Lung (tissue), 12 donors: ENCODE data around the gene MTUS2. TPM values are rescaled to one million over a fixed set of nuclear protein-coding genes. Genes with fewer than 3 reads are reported as not detected.

Experiments
- ATAC-seq: fragments of 200-7000 bp; cut with Tn5 transposase; one replicate; pipeline ENCODE4 v1.9.1; 2020; ENCODE audit warnings: moderate number of reproducible peaks; ENCODE audit not compliant: insufficient read depth, low FRiP score
- DNase-seq, 3 donors: peaks; one replicate each; pipeline ENCODE4 v3.0.0-alpha.2; 2013 to 2017
- H3K27ac ChIP-seq, 2 donors: one replicate each; pipeline ENCODE4 v1.5.1; 2013; ENCODE audit warnings: mild to moderate bottlenecking in 2 of 2, moderate library complexity in 2 of 2, control low read depth in 1 of 2, inconsistent platforms in 1 of 2, low read depth in 1 of 2, low read length in 1 of 2
- H3K27me3 ChIP-seq, 3 donors: one replicate each; pipeline ENCODE4 v1.5.1; 2013; ENCODE audit warnings: low read length in 2 of 3; ENCODE audit not compliant: control insufficient read depth in 3 of 3, insufficient read depth in 3 of 3
- H3K36me3 ChIP-seq, 4 donors: one replicate each; pipeline ENCODE4 v1.5.1; 2013; ENCODE audit warnings: low read length in 4 of 4, mild to moderate bottlenecking in 1 of 4, moderate library complexity in 1 of 4; ENCODE audit not compliant: control insufficient read depth in 4 of 4, insufficient read depth in 4 of 4
- H3K4me1 ChIP-seq, 5 donors: one replicate each; pipeline ENCODE4 v1.5.1; 2013; ENCODE audit warnings: low read length in 5 of 5, mild to moderate bottlenecking in 2 of 5, moderate library complexity in 1 of 5; ENCODE audit not compliant: control insufficient read depth in 5 of 5, insufficient read depth in 5 of 5
- H3K4me3 ChIP-seq: one replicate; pipeline ENCODE4 v1.5.1; 2013; ENCODE audit warnings: mild to moderate bottlenecking, control low read depth, moderate library complexity
- H3K9ac ChIP-seq, 2 donors: one replicate each; pipeline ENCODE4 v1.5.1; 2013; ENCODE audit warnings: low read length in 2 of 2, control low read depth in 1 of 2; ENCODE audit not compliant: insufficient read depth in 1 of 2
- H3K9me3 ChIP-seq, 4 donors: one replicate each; pipeline ENCODE4 v1.5.1; 2013; ENCODE audit warnings: low read length in 3 of 4, mild to moderate bottlenecking in 1 of 4, moderate library complexity in 1 of 4; ENCODE audit not compliant: control insufficient read depth in 4 of 4, insufficient read depth in 3 of 4
- CTCF ChIP-seq: IDR thresholded peaks from 2 replicates; pipeline ENCODE4 v1.5.1; 2012; ENCODE audit warnings: mild to moderate bottlenecking; ENCODE audit errors: control extremely low read depth, extremely low read depth
- WGBS, 2 donors: extraction: QIAGEN DNeasy Blood & Tissue Kit; methylation state at CpG; one replicate each; pipeline ENCODE4 v1.1.7; 2013; 5-methylcytosine and 5-hydroxymethylcytosine counted together
- polyA plus RNA-seq, 2 donors: library from polyadenylated mRNA; stranded (reverse); fragments of 200-250 nt; gene quantifications; one replicate each; pipeline ENCODE4 v1.2.1, GENCODE V29; 2013
- total RNA-seq, 2 donors: library from RNA; depleted of rRNA in 1 of 2; stranded (reverse); fragments of >200 nt in 1 of 2; gene quantifications; one replicate each; pipeline ENCODE4 v1.2.1, GENCODE V29; 2014 to 2021
- donor health status: control.
- donor health status: control.
- donor health status: Bipolar disorder and iron deficiency.
- donor health status: healthy.
- donor health status: DM: yes; HTN: yes; CAD: no.

Gene MTUS2
- total and polyA plus RNA-seq, 4 donors, result 0.03 to 0.54 (median 0.08) TPM

GRCh38 chr13:29535663-29536655 is 715.8 kb downstream of the MTUS2 start:
- 93 to 96% methylated on average over 24 of the region's 24 CpGs for WGBS, 2 donors
- Histone ChIP-seq H3K27me3 (no peaks in the 10 kb centered on the region), H3K9me3 (no peaks in the 10 kb centered on the region), H3K27ac (no peak overlapping the region), H3K4me3 (no peak overlapping the region), H3K36me3 (peaks cover 0 to 16% (median 6%) of the 10 kb centered on the region in 4 donors), H3K4me1 (peaks cover 0 to 10% (median 0%) of the 10 kb centered on the region in 5 donors), H3K9ac (no peak overlapping the region)
- ATAC-seq (no peak), DNase-seq (no peak)
- no peak for TF ChIP-seq CTCF

DNA sequence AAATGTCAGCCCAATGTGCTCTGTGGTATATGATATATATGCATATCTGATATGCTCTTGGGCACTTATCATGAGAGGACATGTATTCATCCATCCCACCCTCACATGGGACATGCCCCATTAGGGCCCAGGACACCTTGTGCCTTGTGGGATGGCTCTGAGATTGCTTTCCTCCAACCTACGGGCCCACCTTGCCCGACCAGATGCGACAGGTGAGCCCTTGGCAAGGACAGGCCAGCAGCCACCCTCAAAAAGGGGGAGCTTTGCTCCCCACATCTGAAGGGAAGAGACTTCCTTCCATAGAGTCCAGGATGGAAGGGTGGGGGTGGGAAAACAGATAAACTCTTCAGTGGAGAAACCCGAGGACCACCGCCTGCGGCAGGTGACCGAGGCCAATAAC is 716.7 kb downstream of the MTUS2 start:
- TF ChIP-seq CTCF, result no peak
- ATAC-seq (no peak), DNase-seq (no peak)
- Histone ChIP-seq H3K9ac (no peak overlapping the region), H3K9me3 (no peaks in the 10 kb centered on the region), H3K4me3 (no peak overlapping the region), H3K4me1 (peaks cover 0 to 10% (median 0%) of the 10 kb centered on the region in 5 donors), H3K36me3 (peaks cover 0 to 12% (median 5%) of the 10 kb centered on the region in 4 donors), H3K27me3 (no peaks in the 10 kb centered on the region), H3K27ac (no peak overlapping the region)
- WGBS, 2 donors, result 97 to 98% methylated on average over 7 of the region's 7 CpGs

- no peaks in the 10 kb centered on the region for H3K27me3 ChIP-seq
- H3K9me3 ChIP-seq, result no peaks in the 10 kb centered on the region
- H3K4me1 ChIP-seq, result peaks cover 0 to 10% (median 0%) of the 10 kb centered on the region in 5 donors
- peak in 1 of 3 donors; percentile 7 for DNase-seq
- H3K36me3 ChIP-seq, result peaks cover 0 to 7% (median 0%) of the 10 kb centered on the region in 4 donors
- H3K4me3 ChIP-seq, result no peak overlapping the region
- H3K9ac ChIP-seq, result no peak overlapping the region
- 81 to 86% methylated on average over 14 of the region's 14 CpGs for WGBS, 2 donors
- no peak overlapping the region for H3K27ac ChIP-seq
- no peak for TF ChIP-seq CTCF
- no peak for ATAC-seq
Measured at GRCh38 chr13:29537736-29538651, 717.9 kb downstream of the MTUS2 start.
